GM18511 (cell line): ENCODE results near the gene ZNF280D.

ENCODE experiments used
- ATAC-seq: cut with Tn5 transposase; IDR thresholded peaks from one replicate; pipeline ENCODE4 v1.9.1; 2021; ENCODE audit warnings: mild to moderate bottlenecking, moderate library complexity; ENCODE audit not compliant: unreplicated experiment

ZNF280D gene

DNA sequence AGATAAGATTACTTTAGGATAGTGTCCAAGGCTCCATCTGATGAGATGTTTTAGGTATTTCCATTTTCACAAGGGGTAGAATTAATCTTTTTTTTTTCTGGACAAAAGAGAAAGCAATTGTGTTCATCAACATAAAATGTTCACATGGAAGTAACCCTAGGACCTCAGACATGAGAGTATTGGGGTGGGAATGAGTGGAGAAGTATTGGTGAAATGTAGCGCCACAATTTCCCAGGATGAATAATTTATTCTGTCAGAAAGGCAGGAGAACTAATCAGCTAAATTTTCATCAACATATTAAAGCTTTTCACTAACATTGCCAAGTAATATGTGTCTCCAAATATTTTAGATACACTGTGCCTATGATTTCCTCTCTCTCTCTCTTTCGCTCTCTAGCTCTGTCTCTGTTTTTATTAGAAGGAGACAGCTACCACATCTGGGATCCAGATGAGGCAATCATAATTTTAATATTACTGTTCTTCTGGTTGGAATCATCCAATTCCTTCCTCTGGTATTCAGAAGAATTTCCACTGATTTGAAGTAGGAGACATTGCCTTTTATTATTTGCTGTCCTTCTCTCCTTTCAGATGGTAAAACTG lies 21.6 kb upstream of the ZNF280D start:
- ATAC-seq: no peak

DNA sequence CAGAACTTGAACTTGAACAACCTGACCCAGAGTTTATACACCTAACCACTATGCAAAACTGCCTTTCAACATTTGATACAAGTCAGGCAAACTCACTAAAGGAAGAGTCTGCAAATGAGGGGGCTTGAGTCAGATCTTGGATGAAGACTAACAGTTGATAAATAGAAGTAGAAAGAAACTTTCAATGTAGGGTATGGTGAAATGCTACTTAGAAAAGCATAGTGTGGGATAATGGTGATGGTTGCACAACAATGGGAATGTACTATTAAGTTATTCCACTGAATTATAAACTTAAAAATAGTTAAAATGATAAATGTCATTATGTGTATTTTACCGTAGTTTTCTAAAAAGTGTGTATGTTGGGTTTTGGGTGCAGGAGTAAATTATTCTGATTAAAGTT lies 19.7 kb upstream of the ZNF280D start:
- ATAC-seq: no peak

DNA sequence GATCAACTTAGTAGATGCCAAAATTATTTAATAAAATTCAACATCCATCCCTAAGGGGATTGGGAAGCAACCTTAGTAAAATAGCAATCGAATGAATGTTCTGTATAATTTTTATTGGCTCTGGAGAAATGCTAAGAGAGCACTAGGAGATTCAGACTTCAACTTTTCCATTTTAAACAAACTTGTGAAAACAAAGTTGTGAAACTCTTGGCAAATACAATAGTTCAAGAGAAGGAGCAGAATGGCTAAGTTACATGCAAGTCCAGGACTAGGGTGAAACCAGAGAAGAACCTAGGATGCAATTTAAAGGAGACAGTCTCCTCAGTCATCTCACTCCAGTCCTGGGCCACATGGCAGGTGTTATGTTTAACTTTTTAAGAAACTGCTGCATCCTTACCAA lies 16.7 kb upstream of the ZNF280D start:
- ATAC-seq: no peak

DNA sequence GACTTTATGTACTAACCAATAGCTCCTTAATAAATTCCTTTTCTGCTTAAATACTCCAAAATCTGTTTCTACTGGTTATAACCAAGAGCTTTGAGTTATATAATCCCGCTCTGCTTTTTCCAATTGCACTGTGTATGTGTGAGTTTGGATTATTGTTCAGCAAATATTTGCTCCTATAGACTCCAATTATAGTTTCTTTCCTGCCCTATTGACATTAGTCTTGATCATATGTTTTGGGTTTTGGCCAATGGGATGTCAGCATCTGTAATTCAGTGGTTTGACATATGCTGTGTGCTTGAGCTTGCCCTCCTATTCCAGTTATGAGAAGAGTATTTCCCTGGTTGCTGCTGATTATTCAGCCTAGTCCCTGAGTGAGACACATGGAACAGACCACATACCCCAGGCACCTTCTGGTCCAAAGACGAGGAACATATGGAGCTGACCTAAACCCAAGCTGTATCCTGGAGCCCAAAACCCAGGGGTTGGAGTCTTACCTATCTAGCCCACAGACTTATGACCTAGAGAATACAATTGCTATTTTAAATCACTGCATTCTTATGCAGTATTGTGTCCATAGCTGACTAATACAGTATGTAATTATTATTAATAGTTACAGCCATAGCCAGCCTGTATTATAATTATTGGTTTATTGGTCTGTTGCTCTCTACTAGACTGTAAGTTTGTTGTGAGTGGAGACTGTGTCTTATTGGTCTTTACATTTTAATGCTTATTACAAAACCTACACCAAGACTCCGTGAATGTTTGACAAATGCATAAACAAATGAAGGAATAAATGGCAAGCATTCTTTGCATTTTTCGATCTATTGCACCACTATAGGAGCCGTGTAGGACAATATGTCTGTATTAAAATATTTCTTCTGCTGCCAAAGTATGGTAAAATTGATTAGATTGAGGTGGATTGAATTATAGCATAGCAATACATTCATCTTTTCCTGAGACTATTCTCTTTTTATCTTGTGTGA lies 11.7 kb upstream of the ZNF280D start:
- no peak for ATAC-seq

DNA sequence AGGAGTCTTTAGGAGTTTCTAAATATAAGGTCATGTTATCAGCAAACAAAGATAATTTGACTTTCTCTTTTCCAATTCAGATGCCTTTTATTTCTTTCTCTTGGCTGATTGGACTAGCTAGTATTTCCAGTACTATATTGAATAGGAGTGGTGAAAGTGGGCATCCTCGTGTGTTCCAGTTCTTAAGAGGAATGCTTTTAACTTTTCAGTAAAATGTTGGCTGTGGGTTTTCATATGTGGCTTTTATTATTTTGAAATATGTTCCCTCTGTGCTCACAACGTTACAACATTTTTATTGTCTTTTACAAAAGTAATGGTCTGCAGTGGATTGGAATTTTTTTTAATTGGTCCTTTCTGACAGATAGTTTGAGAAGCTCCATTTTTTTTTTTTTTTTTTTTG lies 8.2 kb upstream of the ZNF280D start:
- no peak for ATAC-seq

DNA sequence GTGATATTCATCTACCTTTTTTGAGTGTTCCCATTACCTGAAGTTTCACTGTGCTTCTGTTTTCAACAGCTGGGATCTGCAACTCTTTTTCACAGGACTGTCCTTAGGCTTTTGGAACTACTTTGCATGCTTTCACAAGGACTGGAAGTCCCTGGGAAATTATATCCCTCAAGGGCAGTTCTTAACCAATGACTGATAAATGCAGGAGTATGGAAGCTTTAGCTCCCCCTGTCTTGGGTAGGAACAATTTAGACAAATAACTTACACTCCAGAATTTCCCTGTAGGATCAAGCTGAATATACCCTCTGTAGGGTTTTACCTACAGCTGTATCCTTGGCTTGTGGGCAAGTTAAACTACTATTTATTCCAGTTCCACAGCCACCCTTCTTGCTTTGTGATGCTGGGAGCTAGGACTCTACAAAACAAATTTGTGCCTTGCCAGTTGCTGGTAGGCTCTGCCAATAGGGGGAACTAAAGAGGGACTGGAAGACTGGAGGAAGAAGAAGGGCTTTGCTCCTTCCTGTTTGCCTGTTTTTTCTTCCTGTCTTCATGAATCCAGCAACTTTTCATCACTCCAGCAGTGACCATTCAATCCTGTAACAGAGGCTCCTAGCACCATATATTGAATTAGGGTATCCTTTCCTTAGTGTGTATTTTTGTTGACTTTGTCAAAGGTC lies 6.8 kb upstream of the ZNF280D start:
- no peak for ATAC-seq

DNA sequence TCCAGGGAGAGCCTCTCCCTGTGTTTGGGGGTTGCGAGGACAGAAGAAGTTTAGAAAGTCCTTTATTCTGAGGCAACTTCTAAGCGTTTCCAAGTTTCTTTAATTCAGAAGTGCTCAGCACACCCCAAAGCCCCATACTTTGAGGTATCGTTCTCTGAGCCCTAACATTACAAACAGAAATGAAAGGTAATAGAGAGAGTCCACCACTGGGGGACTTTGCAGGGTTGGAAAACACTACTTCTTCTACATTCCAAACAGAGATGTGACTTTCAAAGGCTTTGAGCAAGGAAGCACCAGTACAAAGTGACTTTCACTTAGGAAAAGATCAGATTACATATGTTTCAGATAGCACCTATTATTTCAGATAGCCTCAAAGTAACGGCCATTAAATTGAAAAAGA lies 6.2 kb upstream of the ZNF280D start:
- ATAC-seq: no peak

DNA sequence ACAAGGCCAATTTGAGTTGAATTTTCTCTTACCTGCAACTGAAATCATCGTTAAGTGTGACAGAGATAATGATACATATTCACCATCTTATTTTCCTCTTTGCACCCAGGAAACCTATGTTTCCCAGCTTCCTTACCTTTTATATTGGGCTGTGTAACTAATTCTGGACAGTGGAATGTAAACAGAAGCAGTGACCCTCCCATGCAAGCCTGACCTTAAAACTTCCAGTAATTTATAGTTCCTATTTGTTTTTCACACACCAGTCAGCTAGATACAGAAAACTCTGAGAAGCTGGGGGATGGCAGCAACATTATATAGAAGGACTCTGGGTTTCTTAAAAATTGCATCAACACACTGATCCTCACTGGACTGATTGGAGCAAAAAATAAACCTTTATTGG lies 4.5 kb upstream of the ZNF280D start:
- no peak for ATAC-seq

DNA sequence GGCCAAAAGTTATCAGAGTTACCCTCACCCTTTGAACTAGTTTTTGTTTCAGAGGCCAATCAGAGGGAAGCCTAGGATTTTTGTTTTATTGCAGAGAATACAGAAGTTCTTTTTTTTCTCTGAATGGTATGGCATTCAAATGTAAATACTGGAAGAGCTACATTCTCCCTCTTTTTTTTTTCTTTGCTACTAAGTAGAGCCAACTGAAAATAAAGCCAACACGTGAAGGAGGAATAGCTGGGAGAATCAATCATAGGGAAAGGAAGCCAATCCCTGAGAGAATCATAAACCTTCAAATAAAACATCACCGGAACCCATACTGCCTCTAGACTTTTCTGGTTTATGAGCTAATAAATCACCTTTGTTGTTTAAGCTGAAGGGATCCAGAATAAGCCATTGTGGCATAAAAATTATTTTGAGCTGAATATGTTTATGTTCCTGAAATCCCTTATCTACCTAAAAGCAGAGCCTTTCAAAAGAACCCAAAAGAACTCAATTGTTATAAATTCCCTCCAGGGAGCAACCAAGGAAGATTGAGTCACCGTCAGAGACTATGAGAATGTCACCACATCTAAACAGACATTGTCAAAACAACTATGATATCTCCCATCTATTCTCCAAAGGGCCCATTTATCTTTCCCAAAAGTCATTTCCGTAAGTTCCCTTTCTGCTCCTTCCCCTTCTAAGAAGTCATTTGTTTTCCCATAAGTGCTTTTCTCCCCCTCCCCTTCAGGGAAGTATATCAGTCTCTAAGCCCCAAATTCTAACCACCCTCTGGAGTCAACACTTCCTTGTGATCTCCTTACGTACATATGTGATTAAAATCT lies 3.8 kb upstream of the ZNF280D start:
- no peak for ATAC-seq

DNA sequence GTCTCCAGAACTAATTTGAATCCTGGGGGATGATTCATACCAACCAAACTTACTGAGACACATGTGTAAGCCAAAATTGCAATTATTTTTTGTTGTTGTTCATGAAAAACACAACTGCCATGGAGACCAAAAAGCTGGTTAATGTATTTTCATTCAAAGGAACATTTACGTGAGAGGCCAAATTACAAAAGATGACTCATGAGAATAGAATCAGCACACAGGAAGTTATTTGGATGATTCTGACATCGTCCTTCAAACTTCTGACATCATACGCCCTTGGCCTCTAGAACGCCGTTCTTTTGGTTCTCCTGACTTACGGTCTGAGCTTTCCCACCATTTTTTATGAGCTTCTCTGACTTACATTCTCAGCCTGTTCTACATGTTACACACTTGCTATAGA lies 3.0 kb upstream of the ZNF280D start:
- no peak for ATAC-seq

DNA sequence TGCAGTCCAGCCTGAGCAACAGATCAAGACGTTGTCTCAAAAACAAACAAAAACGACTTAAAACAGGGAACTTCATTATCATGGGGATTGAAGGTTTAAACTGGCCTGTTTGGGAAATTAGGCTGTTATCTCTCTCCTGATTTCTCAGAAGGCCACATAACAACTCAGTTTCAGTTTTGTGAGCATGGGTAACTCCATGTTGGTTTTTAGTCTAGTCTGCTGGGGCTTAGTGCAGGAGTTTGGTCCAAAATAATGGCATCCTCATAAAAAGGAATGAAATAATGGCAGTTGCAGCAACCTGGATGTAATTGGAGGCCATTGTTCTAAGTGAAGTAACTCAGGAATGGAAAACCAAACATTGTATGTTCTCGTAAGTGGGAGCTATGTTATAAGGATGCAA lies 2.3 kb upstream of the ZNF280D start:
- ATAC-seq: no peak

DNA sequence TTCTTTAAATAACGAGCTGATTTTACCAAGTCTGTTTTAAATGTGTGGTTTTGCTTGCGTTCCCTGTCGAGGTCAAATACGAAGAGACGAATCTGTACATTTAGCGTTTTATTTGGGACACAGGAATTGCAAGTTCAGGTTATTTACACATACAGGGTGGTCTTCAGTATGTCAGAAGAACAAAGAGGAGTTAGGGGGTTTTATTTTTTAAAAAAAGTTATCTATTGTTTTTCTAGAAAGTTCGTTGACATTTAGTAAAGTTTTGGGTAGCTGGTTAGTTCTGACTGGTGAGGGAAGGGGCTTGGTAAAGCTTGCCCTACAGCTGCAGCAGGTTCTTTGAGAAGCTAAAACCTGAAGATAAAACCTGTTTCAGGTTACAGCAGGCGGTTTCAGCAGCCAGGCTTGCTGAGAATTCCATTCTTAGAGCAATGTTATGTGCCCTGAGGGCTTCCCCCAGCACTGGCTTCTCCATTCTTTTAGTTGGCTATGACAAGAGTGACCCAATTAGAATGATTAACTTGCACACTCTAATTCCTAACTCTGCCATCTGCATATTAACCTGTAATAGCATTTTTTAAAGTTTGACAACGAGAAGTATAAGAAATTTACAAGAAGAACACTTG lies 815 bp upstream of the ZNF280D start:
- no peak for ATAC-seq

DNA sequence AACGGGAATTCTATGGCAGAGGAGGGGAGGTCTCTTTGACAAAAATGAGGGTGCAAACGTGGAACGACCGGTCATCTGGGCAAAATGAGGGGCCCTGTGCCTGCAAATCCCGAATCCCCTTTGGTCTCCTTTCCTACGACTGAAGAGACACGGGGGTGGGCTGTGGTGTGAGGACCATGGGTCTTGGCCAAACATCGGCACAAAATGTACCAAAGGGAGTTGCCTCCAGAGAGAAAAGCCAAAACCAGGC lies 498 bp downstream of the ZNF280D start:
- no peak for ATAC-seq

DNA sequence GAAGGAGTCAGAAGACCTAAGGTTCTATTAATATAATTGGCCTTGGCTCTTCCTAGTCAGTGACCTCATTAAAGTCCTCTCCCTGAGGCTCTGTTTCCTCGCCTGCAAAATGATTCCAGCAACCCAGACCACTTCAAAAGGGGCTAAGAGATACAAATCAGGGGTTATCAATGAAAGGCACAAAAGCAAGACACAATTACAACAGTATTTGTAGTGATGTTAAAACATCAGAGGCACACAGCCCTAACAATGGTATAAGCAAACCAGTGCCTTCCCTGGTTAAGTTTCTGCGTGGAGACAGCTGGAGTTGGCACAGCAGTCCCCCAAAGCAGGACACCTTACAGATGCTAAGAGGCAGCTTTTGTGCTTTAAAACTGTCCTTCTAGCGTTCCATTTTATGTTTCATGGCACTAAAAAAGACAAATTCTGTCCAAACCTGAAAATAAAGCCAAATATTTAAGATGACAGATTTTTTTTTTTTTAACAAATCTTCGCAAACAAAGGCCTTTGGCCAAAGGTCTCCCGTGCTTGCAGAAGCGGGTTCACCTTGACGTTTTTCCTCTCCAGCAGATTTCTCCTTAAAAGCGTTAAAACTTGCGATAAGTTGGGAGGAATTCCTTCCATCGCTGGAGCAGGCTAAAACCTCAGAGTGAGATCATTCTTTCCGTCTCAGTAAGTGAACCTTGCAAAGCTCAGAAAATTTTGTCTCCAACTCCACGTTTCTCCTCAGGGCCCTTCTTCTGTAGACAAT lies 999 bp downstream of the ZNF280D start:
- peak; percentile 7 for ATAC-seq

DNA sequence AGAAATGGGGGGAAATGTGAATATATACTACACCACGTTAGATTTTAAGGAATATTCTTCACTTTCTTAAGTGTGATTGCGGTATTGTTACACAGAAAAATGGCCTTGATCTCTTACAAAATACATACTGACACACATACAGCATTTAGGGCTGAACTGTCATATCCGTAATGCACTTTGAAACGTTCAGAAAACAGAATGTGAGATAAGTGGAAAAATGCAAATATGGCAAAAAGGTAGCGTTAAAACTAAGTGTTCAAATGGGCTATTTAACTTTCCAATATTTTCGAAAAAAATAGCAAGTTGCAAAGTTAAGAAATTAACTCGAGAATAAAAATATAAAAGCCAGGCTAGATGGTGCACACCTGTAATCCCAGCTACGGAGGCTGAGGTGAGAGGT lies 1.8 kb downstream of the ZNF280D start:
- no peak for ATAC-seq

DNA sequence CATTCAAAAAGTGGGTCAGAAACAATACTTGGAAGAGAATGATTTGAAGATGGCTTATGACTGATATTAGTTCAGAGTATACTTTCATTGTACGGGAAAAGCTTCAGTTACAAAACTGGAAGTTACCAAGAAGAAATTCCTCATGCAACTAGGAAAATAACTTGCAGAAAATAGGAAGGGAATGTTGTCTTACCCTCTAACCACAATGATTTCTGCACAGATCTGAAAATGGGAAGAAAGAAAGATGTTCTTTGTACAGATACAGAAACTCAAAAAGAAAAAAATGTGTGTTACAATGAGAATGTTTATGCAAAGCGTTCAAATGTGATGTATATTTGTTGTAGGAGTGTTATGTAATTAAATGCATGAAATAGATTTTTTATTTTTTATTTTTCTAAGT lies 3.7 kb downstream of the ZNF280D start:
- no peak for ATAC-seq

DNA sequence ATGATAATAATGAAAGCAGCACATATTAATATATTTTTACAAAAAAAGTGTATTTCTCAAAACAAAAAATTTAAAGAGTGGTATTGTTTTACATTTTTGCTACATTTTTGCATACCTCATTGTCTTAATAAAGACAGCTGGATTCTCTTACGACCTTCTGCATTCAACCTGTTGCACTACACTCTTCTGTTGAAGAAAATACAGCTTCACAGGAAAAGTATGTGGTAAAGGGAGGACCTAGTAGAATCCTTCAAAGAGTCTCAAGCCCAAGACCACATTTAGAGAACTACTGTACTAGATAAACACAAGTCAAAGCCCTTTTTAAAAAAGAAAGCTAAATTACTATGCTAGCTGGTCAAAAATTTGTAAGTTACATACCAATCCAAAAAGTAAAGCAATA lies 7.9 kb downstream of the ZNF280D start:
- no peak for ATAC-seq

DNA sequence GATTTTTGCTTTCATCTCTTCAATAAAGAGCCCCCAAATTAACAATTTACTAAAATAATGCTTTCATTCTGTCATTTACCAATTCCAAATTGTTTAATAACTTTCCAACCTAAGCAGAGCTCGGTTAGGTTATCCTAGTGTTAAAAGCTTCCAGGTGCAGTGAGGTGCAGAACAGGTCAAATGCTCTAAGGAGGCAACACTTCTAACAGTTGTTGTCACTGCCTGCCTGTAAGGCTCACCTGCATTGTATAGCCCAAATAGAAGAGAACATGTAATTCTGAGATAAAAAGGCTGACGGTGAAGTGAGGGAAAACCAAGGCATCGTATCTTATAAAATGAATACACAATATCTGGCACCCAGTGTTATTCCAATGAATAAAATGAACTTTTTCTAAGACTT lies 9.1 kb downstream of the ZNF280D start:
- no peak for ATAC-seq

DNA sequence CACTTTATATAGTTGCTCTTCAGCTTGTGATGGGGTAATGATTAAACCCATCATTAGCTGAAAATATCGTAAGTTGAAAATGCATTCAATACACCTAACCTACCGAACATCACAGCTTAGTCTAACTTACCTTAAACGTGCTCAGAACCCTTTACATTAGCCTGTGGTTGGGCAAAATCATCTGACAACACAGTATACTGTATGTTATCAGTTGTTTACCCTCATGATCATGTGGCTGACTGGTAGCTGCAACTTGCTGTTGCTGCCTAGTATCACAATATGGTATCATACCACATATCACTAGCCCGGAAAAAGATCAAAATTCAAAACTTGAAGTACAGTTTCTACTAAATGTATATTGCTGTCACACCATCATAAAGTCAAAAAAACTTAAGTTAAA lies 9.5 kb downstream of the ZNF280D start:
- ATAC-seq: no peak
